ENCODE results near the gene MXD1.

Gene MXD1

GRCh38 chr2:69933254-69933828, 18.4 kb downstream of the MXD1 start:
- DNase-seq (ENCODE audit: low read depth in 2 of 2, low spot score in 1 of 2): no peak

- DNase-seq (ENCODE audit: low read depth in 2 of 2, low spot score in 1 of 2): no peak
Observed at GRCh38 chr2:69933839-69934613, 19.1 kb downstream of the MXD1 start.

- no peak for DNase-seq (ENCODE audit: low read depth in 2 of 2, low spot score in 1 of 2)
Observed at GRCh38 chr2:69934614-69934908, 19.7 kb downstream of the MXD1 start.

- DNase-seq (ENCODE audit: low read depth in 2 of 2, low spot score in 1 of 2): no peak
Observed at GRCh38 chr2:69935011-69935410, 20.1 kb downstream of the MXD1 start.

- DNase-seq (ENCODE audit: low read depth in 2 of 2, low spot score in 1 of 2): no peak
Observed at GRCh38 chr2:69936906-69937305, 22.0 kb downstream of the MXD1 start.

GRCh38 chr2:69937968-69938367, 23.1 kb downstream of the MXD1 start:
- DNase-seq (ENCODE audit: low read depth in 2 of 2, low spot score in 1 of 2): no peak

- no peak for DNase-seq (ENCODE audit: low read depth in 2 of 2, low spot score in 1 of 2)
Observed at GRCh38 chr2:69939722-69940121, 24.8 kb downstream of the MXD1 start.

- no peak for DNase-seq (ENCODE audit: low read depth in 2 of 2, low spot score in 1 of 2)
Observed at GRCh38 chr2:69940691-69941090, 25.8 kb downstream of the MXD1 start.

- no peak for DNase-seq (ENCODE audit: low read depth in 2 of 2, low spot score in 1 of 2)
Observed at GRCh38 chr2:69943000-69943842, 28.3 kb downstream of the MXD1 start.

- no peak for DNase-seq (ENCODE audit: low read depth in 2 of 2, low spot score in 1 of 2)
Observed at GRCh38 chr2:69943843-69944525, 29.1 kb downstream of the MXD1 start.

- DNase-seq (ENCODE audit: low read depth in 2 of 2, low spot score in 1 of 2): no peak
Observed at GRCh38 chr2:69944756-69945155, 29.8 kb downstream of the MXD1 start.

GRCh38 chr2:69945441-69945840, 30.5 kb downstream of the MXD1 start:
- DNase-seq (ENCODE audit: low read depth in 2 of 2, low spot score in 1 of 2): no peak

- no peak for DNase-seq (ENCODE audit: low read depth in 2 of 2, low spot score in 1 of 2)
Observed at GRCh38 chr2:69945941-69946340, 31.0 kb downstream of the MXD1 start.

- DNase-seq (ENCODE audit: low read depth in 2 of 2, low spot score in 1 of 2): peak; percentile 24 to 31
Observed at GRCh38 chr2:69946351-69947324, 31.7 kb downstream of the MXD1 start.

GRCh38 chr2:69947325-69947931, 32.5 kb downstream of the MXD1 start:
- DNase-seq (ENCODE audit: low read depth in 2 of 2, low spot score in 1 of 2): no peak

- DNase-seq (ENCODE audit: low read depth in 2 of 2, low spot score in 1 of 2): no peak
Observed at GRCh38 chr2:69948032-69948962, 33.4 kb downstream of the MXD1 start.

GRCh38 chr2:69948963-69949645, 34.2 kb downstream of the MXD1 start:
- DNase-seq (ENCODE audit: low read depth in 2 of 2, low spot score in 1 of 2): no peak

GRCh38 chr2:69950241-69950640, 35.3 kb downstream of the MXD1 start:
- DNase-seq (ENCODE audit: low read depth in 2 of 2, low spot score in 1 of 2): no peak
